K562 (cell line): Measurements from ENCODE around the gene PITHD1. TPM values are rescaled to one million over a fixed set of nuclear protein-coding genes. Genes with fewer than 3 reads are reported as not detected.
A peak's percentile ranks its signal among the peaks of the same experiment; 100 is the strongest.

Experiments used
- ARID3B ChIP-seq: fragments of 250-450 bp; sonication (Bioruptor Pico); IDR thresholded peaks from 2 replicates; pipeline ENCODE4 v1.4.0; 2020; ENCODE audit warnings: borderline replicate concordance
- ATF7 ChIP-seq: fragments of 450-650 bp; IDR thresholded peaks from 2 replicates; pipeline ENCODE4 v1.7.1; 2014; ENCODE audit warnings: mild to moderate bottlenecking, moderate library complexity
- BHLHE40 ChIP-seq: IDR thresholded peaks from 2 replicates; pipeline ENCODE4 v1.6.1; 2011; ENCODE audit warnings: low read length, improper control_type of control experiment
- CEBPB ChIP-seq: fragments of 450-650 bp; IDR thresholded peaks from 2 replicates; pipeline ENCODE4 v1.6.1; 2016; ENCODE audit warnings: missing genetic modification characterization, missing compliant biosample characterization
- CLOCK ChIP-seq: fragments of 250-450 bp; sonication (Bioruptor Pico); IDR thresholded peaks from 2 replicates; pipeline ENCODE4 v1.4.0; 2020; ENCODE audit warnings: mild to moderate bottlenecking, moderate library complexity, borderline replicate concordance
- ELF1 ChIP-seq: fragments of 200-800 bp; sonication (Bioruptor generic); IDR thresholded peaks from 2 replicates; pipeline ENCODE4 v1.6.1; 2016; ENCODE audit warnings: missing genetic modification characterization, missing compliant biosample characterization
- EP400 ChIP-seq: fragments of 450-650 bp; IDR thresholded peaks from 2 replicates; pipeline ENCODE4 v1.6.1; 2017; ENCODE audit warnings: antibody characterized with exemption, mild to moderate bottlenecking, moderate library complexity
- HDAC6 ChIP-seq: IDR thresholded peaks from 2 replicates; pipeline ENCODE4 v1.6.1; 2012; ENCODE audit warnings: low read depth, mild to moderate bottlenecking, control low read depth, inconsistent platforms, low read length, moderate library complexity
- HIVEP1 ChIP-seq: fragments of 250-450 bp; sonication (Bioruptor Pico); IDR thresholded peaks from 2 replicates; pipeline ENCODE4 v1.4.0; 2020; ENCODE audit warnings: mild to moderate bottlenecking
- KAT8 ChIP-seq: fragments of 450-650 bp; IDR thresholded peaks from 2 replicates; pipeline ENCODE4 v1.6.1; 2016; ENCODE audit warnings: low read depth, mild to moderate bottlenecking
- KDM4B ChIP-seq, 2 experiments: fragments of 450-650 bp in 1 of 2; sonication (generic) in 1 of 2; IDR thresholded peaks; 2 replicates each; pipeline ENCODE4 v1.6.1; 2016 to 2017; ENCODE audit warnings: borderline replicate concordance in 2 of 2, antibody characterized with exemption in 1 of 2, low read depth in 1 of 2, mild to moderate bottlenecking in 1 of 2
- KLF13 ChIP-seq: fragments of 450-650 bp; IDR thresholded peaks from 2 replicates; pipeline ENCODE4 v1.6.1; 2016; ENCODE audit warnings: missing genetic modification characterization, low read depth, mild to moderate bottlenecking, missing compliant biosample characterization, moderate library complexity, borderline replicate concordance
- NFATC3 ChIP-seq: fragments of 450-650 bp; IDR thresholded peaks from 2 replicates; pipeline ENCODE4 v1.6.1; 2017; ENCODE audit warnings: mild to moderate bottlenecking
- NFIC ChIP-seq: fragments of 450-650 bp; IDR thresholded peaks from 2 replicates; pipeline ENCODE4 v1.6.1; 2017; ENCODE audit warnings: mild to moderate bottlenecking, inconsistent platforms
- NFRKB ChIP-seq: fragments of 450-650 bp; IDR thresholded peaks from 2 replicates; pipeline ENCODE4 v1.6.1; 2016; ENCODE audit warnings: low read depth
- RUNX1 ChIP-seq: sonication (generic); IDR thresholded peaks from 2 replicates; pipeline ENCODE4 v1.6.1; 2016; ENCODE audit warnings: antibody characterized with exemption, low read depth
- SNAPC5 ChIP-seq: fragments of 250-450 bp; sonication (Bioruptor Pico); IDR thresholded peaks from 2 replicates; pipeline ENCODE4 v1.8.0; 2021; ENCODE audit warnings: moderate library complexity, mild to moderate bottlenecking, inconsistent platforms
- SOX6 ChIP-seq: fragments of 450-650 bp; IDR thresholded peaks from 2 replicates; pipeline ENCODE4 v1.6.1; 2014; ENCODE audit warnings: mild to moderate bottlenecking
- TAF7 ChIP-seq: fragments of 450-650 bp; IDR thresholded peaks from 2 replicates; pipeline ENCODE4 v1.6.1; 2016; ENCODE audit warnings: missing genetic modification characterization, missing compliant biosample characterization
- ZBTB11 ChIP-seq, 3 experiments: fragments of 200-800 bp in 1 of 3; fragments of 250-450 bp in 1 of 3; fragments of 450-650 bp in 1 of 3; sonication (Bioruptor Pico) in 1 of 3; sonication (Bioruptor generic) in 1 of 3; formaldehyde crosslinking in 1 of 3; IDR thresholded peaks; 2 replicates each; pipeline versions ENCODE4 v1.6.1 to v1.8.0; 2016 to 2022; ENCODE audit warnings: mild to moderate bottlenecking in 2 of 3, missing genetic modification characterization in 2 of 3, missing compliant biosample characterization in 1 of 3, moderate library complexity in 1 of 3
- polyA plus RNA-seq, 8 experiments: library from polyadenylated mRNA; depleted of rRNA in 4 of 8; stranded (reverse) in 5 of 8; unstranded in 3 of 8; fragments of >200 nt; fragmentation: Nextera tagmentation in 2 of 8; fragmentation: Illumina TruSeq in 1 of 8; extraction: Ambion mirVana in 2 of 8; extraction: Trizol in 1 of 8; gene quantifications; 2 replicates each; pipeline versions ENCODE4 v1.2.1 to v1.2.3, GENCODE V29; 2011 to 2014; ENCODE audit warnings: inconsistent platforms in 1 of 8, missing spikeins in 1 of 8
- total RNA-seq, 7 experiments: library from RNA; depleted of rRNA in 6 of 7; stranded (reverse); fragments of >200 nt in 6 of 7; fragmentation: Illumina TruSeq in 2 of 7; extraction: Trizol in 2 of 7; gene quantifications; 2 replicates each; pipeline versions ENCODE4 v1.2.1 to v1.2.3, GENCODE V29; 2011 to 2021; ENCODE audit warnings: low replicate concordance in 1 of 7

Gene PITHD1
- total and polyA plus RNA-seq, 9 of the 15 experiments (the other 6 are each of a cell fraction or from before 2014, with no cell fraction given) = 46.5 to 175 (median 149) TPM

GRCh38 chr1:23825076-23825761 lies 47.0 kb downstream of the PITHD1 start, which contains the start of gene HMGCL (continued):
- TF ChIP-seq NFIC (peak; percentile 62), KAT8 (peak; percentile 51; the same call in 1 of the 2 replicates), BHLHE40 (peak; percentile 94), NFATC3 (no peak), HDAC6 (0 out of 2 replicates have a peak, but pooled peaks have one; percentile 37), CEBPB (no peak), ATF7 (peak; percentile 54), ARID3B (CRISPR knock-in tag) (0 out of 2 replicates have a peak, but pooled peaks have one; percentile 18), ELF1 (peak; percentile 78), SOX6 (peak; percentile 16; the same call in 1 of the 2 replicates), KDM4B (IDR thresholded peaks at IDR 0.05; ENCODE audit: borderline replicate concordance in 2 of 2, low read depth in 1 of 2) (peak in 1 of 2 experiments; percentile 78; a peak in 1 of 4 replicates), ZBTB11 (CRISPR knock-in tag; IDR thresholded peaks at IDR 0.05) (peak in 1 of 3 experiments; percentile 12; a peak in 1 of 6 replicates), SNAPC5 (no peak), TAF7 (tag) (peak; percentile 96), CLOCK (0 out of 2 replicates have a peak, but pooled peaks have one; percentile 34), HIVEP1 (CRISPR knock-in tag) (peak; percentile 54; the same call in 1 of the 2 replicates), RUNX1 (peak; percentile 86), NFRKB (peak; percentile 90), EP400 (peak; percentile 76; the same call in 1 of the 2 replicates), KLF13 (tag) (peak; percentile 87)
